SK-N-SH (cell line): ENCODE measurements around the gene PSMC5. TPM values are rescaled to one million over a fixed set of nuclear protein-coding genes. Genes with fewer than 3 reads are reported as not detected.

ENCODE experiments used
- polyA plus RNA-seq, 3 experiments: library from polyadenylated mRNA; depleted of rRNA; stranded (reverse); fragments of >200 nt; gene quantifications; 2 replicates each; pipeline ENCODE4 v1.2.3, GENCODE V29; 2012

Gene PSMC5
- polyA plus RNA-seq, 1 of the 3 experiments (the other 2 are of a cell fraction) = 424 TPM

Other genes starting within 250 kb of the PSMC5 start
- gene TACO1, start 226.5 kb upstream of the PSMC5 start, polyA plus RNA-seq (2012; rRNA removed) = 32.7 and 37.9 TPM in 2 replicates
- 25.3 and 26.5 TPM in 2 replicates for gene MAP3K3, start 205.0 kb upstream of the PSMC5 start, polyA plus RNA-seq (2012; rRNA removed)
- gene LIMD2, start 127.3 kb upstream of the PSMC5 start, polyA plus RNA-seq (2012; rRNA removed) = 75.1 and 78.0 TPM in 2 replicates
- 37.3 and 45.0 TPM in 2 replicates for gene STRADA, start 85.6 kb upstream of the PSMC5 start, polyA plus RNA-seq (2012; rRNA removed)
- gene CCDC47, start 53.8 kb upstream of the PSMC5 start, polyA plus RNA-seq (2012; rRNA removed) = 76.6 and 90.7 TPM in 2 replicates
- gene DDX42, start 53.3 kb upstream of the PSMC5 start, polyA plus RNA-seq (2012; rRNA removed) = 115 and 143 TPM in 2 replicates
- gene FTSJ3, start 232 bp downstream of the PSMC5 start, polyA plus RNA-seq (2012; rRNA removed) = 148 and 180 TPM in 2 replicates
- 89.1 and 106 TPM in 2 replicates for gene SMARCD2, start 15.3 kb downstream of the PSMC5 start, polyA plus RNA-seq (2012; rRNA removed)
- not detected in 2 replicates for gene CSH2, start 46.2 kb downstream of the PSMC5 start, polyA plus RNA-seq (2012; rRNA removed)
- not detected in 2 replicates for gene GH2, start 54.5 kb downstream of the PSMC5 start, polyA plus RNA-seq (2012; rRNA removed)
- not detected in 2 replicates for gene CSH1, start 69.1 kb downstream of the PSMC5 start, polyA plus RNA-seq (2012; rRNA removed)
- gene CSHL1, start 83.8 kb downstream of the PSMC5 start, polyA plus RNA-seq (2012; rRNA removed) = not detected in 2 replicates
- not detected in 2 replicates for gene GH1, start 91.4 kb downstream of the PSMC5 start, polyA plus RNA-seq (2012; rRNA removed)
- 0.06 and 0.10 TPM in 2 replicates for gene CD79B, start 104.9 kb downstream of the PSMC5 start, polyA plus RNA-seq (2012; rRNA removed)
- not detected in 2 replicates for gene SCN4A, start 145.5 kb downstream of the PSMC5 start, polyA plus RNA-seq (2012; rRNA removed)
- gene PRR29, start 170.9 kb downstream of the PSMC5 start, polyA plus RNA-seq (2012; rRNA removed) = 2.5 and 2.7 TPM in 2 replicates
- 0.08 TPM in 1 of 2 replicates, not detected in the other for gene ICAM2, start 193.2 kb downstream of the PSMC5 start, polyA plus RNA-seq (2012; rRNA removed)